BJ (cell line): ENCODE measurements around the gene MEGF6. TPM values are rescaled to one million over a fixed set of nuclear protein-coding genes. Genes with fewer than 3 reads are reported as not detected.

Experiments used
- CTCF ChIA-PET: fragments of 350-600 bp; formaldehyde crosslinking; extraction: SDS; loops from one replicate; lab custom pipeline; 2021; ENCODE audit warnings: antibody characterized with exemption, inconsistent platforms; lab: Yijun Ruan, JAX
- POLR2A ChIA-PET: fragments of 300-600 bp; sonication (Branson Sonifier 250); formaldehyde crosslinking; extraction: SDS; loops from one replicate; lab custom pipeline; 2021; ENCODE audit warnings: antibody characterized with exemption; lab: Charles Lee
- DNase-seq: peaks from one replicate; pipeline ENCODE4 v3.0.0-alpha.2; 2011; ENCODE audit warnings: low read depth
- H3K27me3 ChIP-seq: 2 replicates; pipeline ENCODE4 v1.6.0; 2011; ENCODE audit warnings: low read length; ENCODE audit not compliant: control insufficient read depth, insufficient read depth
- H3K36me3 ChIP-seq: 2 replicates; pipeline ENCODE4 v1.5.1; 2011; ENCODE audit warnings: low read length; ENCODE audit not compliant: control insufficient read depth, insufficient read depth
- H3K4me3 ChIP-seq: 2 replicates; pipeline ENCODE4 v1.5.1; 2011; ENCODE audit warnings: low read depth, mild to moderate bottlenecking, control low read depth, low read length
- CTCF ChIP-seq: IDR thresholded peaks from 2 replicates; pipeline ENCODE4 v1.5.1; 2011; ENCODE audit warnings: low read depth, mild to moderate bottlenecking, control low read depth, inconsistent platforms, low read length, moderate library complexity; ENCODE audit not compliant: insufficient read depth
- polyA plus RNA-seq: library from polyadenylated mRNA; depleted of rRNA; stranded (reverse); fragments of >200 nt; gene quantifications from 2 replicates; pipeline ENCODE4 v1.2.3, GENCODE V29; 2011

MEGF6 gene
- polyA plus RNA-seq, 1 experiment = 77.4 TPM

- Histone ChIP-seq H3K27me3 (no peaks in the 10 kb centered on the region), H3K4me3 (no peak overlapping the region), H3K36me3 (no peaks in the 10 kb centered on the region)
- POLR2A ChIA-PET = no interaction called here
- TF ChIP-seq CTCF = no peak
- CTCF ChIA-PET = interaction anchor here (1.7 to 4.0 kb wide), 4 partner anchors 10 to 147 kb away, joined by 4 to 72 read pairs (median 23); partner anchors contain the start of gene ARHGEF16
- peak; percentile 77 for DNase-seq
These were observed 137.9 kb downstream of the MEGF6 start for GRCh38 chr1:3473381-3473844.

DNA sequence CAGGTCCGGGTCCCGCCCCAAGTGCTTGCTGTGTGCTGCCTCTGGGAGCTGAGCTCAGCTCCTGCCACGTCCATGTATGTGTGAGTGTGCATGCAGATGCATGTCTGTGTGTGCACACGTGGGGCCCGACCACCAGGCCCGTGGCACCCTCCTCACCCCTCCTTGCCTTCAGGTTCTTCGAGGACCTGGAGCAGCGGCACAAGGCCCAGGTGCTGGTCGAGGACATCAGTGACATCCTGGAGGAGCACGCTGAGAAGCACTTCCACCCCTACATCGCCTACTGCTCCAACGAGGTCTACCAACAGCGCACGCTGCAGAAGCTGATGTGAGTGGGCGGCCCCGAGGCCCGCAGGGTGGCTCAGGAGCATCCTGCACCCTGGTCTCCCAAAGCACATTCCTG, 138.4 kb downstream of the MEGF6 start:
- H3K36me3 ChIP-seq = no peaks in the 10 kb centered on the region
- H3K4me3 ChIP-seq = no peak overlapping the region
- no peak for TF ChIP-seq CTCF
- ChIA-PET POLR2A (no interaction called here), CTCF (interaction anchor here (0.7 to 4.0 kb wide), 8 partner anchors 9 to 150 kb away, joined by 3 to 72 read pairs (median 4); partner anchors contain the start of gene ARHGEF16)
- no peaks in the 10 kb centered on the region for H3K27me3 ChIP-seq
- DNase-seq = no peak

DNA sequence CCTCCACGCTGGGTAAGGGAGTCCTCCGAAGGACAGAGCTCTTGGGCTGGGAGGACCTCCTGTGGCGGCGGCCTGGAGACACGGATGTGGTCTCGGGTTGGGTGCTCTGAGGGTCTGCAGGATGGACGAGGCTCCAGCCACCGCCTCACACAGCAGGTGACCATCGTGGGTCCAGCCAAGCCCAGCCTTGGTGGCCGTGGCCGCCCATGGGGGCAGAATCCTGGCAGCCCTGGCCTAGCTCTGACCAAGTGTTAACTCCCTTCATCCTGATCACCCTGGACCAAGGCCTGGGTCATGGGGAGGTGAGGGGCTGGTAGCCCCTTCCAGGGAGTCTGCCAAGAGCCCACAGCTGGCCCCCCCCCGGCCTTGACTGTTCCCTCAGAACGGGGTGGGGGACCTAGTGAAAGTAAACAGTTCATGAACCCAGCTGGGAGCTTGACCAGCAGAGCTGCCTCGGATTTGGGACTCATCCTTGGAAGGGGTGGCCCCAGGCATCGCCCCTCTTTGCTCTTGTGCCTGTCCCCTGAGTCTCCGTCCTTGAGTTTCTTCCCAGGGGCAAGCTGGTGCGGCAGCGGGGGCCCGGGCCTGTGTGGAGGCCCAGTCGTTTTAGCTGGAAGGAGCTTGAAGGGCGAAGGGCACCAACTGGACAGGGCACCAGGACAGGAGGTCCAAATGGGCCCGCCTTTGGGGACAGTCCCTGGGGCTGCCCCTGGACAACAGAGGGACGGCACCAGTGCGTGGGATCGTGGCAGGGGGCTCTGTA, 139.0 kb downstream of the MEGF6 start:
- Histone ChIP-seq H3K27me3 (no peaks in the 10 kb centered on the region), H3K36me3 (no peaks in the 10 kb centered on the region), H3K4me3 (no peak overlapping the region)
- TF ChIP-seq CTCF = no peak
- no peak for DNase-seq
- ChIA-PET POLR2A (no interaction called here), CTCF (interaction anchor here (0.6 to 4.0 kb wide), 12 partner anchors 9 to 1961 kb away, joined by 3 to 72 read pairs (median 4); partner anchors contain the start of gene ARHGEF16)

GRCh38 chr1:3471356-3472087, 139.8 kb downstream of the MEGF6 start:
- Histone ChIP-seq H3K36me3 (no peaks in the 10 kb centered on the region), H3K27me3 (no peaks in the 10 kb centered on the region), H3K4me3 (no peak overlapping the region)
- ChIA-PET POLR2A (no interaction called here), CTCF (interaction anchor here (0.6 to 4.0 kb wide), 12 partner anchors 8 to 1962 kb away, joined by 3 to 72 read pairs (median 4); partner anchors contain the start of gene ARHGEF16)
- peak; percentile 68 for TF ChIP-seq CTCF
- no peak for DNase-seq
